HG02885 (cell line): Measurements from ENCODE around the gene SLIT2.

Experiments used
- ATAC-seq: cut with Tn5 transposase; IDR thresholded peaks from one replicate; pipeline ENCODE4 v1.9.1; 2021; ENCODE audit warnings: mild to moderate bottlenecking; ENCODE audit not compliant: unreplicated experiment, poor library complexity

The SLIT2 gene

DNA sequence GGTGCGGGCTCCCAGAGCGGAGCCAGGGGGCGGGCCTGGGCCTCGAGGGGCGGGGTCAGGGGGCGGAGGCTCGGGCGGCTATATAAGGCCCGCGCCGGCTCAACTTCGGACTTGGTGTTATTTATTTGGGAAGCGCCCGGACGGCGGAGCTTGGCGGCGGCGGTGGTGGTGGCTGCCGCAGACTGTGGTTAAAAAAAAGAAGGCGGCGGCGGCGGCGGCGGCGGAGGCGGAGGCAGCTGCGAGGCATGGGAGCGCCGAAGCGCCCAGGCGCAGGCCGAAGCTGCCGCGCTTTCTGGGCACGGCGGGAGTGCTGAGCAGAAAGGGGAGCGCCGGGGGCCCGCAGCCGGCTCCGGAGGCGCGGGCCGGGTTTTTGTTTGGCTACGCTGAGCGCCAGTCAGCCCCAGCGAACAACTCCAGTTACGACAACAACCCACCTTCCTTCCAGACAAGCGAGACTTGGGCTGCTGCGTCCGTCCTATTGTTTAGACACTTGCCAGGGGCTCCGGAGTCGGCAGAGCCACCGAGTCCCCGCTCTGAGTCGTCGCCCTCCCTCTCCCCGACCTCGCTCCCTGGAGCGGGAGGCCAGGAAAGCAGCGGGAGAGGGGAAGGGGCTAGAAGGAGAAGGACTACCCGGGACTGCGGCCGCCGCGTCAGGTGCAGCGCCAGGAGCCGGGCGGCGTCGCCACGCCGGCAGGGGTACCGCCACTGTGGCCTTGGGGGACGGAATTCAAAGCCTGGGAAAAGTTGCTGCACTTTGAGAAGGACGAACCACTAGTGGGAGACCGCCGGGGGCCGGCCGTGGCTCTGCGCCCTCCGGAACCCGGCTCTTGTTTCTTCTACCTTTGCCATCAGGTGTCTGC lies at the start of gene SLIT2:
Gene SLIT2, plus strand, starts transcription at position 110 of the 860 bp plus-strand sequence. CDS start 1,911 bp downstream, outside the sequence.
- peak; percentile 88 for ATAC-seq

- ATAC-seq = no peak
These were observed 48.2 kb upstream of the SLIT2 start for GRCh38 chr4:20203508-20203907.

GRCh38 chr4:20217521-20217920 lies 34.2 kb upstream of the SLIT2 start:
- no peak for ATAC-seq

- ATAC-seq = no peak
These were observed 33.8 kb upstream of the SLIT2 start for GRCh38 chr4:20217951-20218350.

DNA sequence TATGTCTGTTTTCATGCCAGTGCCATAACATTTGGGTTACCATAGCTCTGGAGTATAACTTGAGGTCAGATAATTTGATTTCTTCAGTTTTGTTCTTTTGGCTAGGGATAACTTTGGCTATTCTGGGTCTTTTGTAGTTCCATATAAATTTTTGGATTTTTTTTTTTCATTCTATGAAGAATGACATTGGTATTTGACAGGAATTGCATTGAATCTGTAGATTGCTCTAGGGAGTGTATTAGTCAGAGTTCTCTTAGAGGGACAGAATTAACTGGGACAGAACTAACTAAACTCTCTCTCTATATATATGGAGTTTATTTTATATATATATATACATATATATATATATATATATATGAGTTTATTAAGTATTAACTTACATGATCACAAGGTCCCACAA lies 32.2 kb upstream of the SLIT2 start:
- ATAC-seq = no peak

DNA sequence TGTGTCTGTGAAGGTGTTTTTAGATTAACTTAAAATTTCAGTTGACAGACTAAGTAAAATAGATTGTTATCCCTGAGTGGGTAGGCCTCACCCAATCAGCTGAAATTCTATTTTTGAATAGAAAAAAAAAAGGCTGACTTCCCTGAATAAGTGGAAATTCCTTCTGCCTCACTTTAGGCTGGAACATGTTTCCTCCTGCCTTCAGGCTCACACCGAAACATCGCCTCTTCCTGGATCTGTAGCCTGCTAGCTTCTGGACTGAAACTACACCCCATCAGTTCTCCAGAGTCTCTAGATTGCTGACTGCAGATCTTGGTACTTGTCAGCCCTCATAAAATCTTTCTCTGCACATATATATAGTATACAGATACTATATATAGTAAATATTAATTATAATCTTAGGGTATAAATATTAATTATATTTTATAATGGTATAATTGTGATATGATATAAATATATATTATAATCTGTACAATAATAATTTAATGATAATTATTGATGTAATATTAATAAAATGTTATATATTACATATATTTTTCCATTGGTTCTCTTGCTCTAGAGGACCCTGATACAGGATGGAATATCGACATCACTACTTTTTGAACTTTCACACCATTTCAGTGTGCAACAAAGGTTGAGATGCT lies 13.7 kb upstream of the SLIT2 start:
- no peak for ATAC-seq

DNA sequence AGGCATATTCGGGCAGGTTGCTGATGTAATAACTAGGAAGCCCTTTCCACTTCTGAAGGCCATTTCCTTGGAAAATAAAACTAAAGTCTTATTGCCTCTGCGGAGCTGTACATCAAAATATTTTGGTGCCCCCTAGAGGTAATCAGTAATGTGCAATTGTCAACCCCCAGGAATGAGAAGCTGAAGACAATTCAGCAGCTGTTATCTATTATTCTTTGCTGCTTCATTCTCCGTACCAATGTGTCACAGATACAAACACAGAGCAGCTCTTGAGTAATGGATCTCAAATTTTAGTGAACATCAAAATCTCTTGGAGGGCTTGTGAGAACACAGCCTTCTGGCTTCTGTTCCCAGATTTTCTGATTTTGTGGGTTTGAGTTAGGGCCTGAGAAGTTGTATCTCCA lies 3.5 kb upstream of the SLIT2 start:
- ATAC-seq = peak; percentile 30

DNA sequence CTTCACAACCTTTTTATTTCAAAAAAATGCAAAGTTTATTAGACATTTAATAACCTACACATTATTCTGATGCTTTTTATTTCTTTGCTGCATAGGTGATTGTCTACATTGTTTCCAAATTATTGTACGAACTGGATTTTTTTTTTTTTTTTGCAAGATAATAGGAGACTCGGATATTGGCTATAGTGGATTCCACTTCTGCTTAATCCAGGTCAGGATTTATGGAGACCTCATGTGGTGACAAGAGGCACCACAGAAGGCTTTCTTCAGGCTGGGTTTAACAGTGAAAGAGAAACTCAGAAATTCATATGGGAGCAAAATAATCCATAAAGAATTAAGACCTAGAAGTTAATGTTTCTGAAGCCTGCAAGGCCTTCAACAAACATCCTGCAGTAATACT lies 2.4 kb upstream of the SLIT2 start:
- no peak for ATAC-seq

- peak; percentile 23 for ATAC-seq
These were observed 492 bp upstream of the SLIT2 start for GRCh38 chr4:20251031-20251795.

DNA sequence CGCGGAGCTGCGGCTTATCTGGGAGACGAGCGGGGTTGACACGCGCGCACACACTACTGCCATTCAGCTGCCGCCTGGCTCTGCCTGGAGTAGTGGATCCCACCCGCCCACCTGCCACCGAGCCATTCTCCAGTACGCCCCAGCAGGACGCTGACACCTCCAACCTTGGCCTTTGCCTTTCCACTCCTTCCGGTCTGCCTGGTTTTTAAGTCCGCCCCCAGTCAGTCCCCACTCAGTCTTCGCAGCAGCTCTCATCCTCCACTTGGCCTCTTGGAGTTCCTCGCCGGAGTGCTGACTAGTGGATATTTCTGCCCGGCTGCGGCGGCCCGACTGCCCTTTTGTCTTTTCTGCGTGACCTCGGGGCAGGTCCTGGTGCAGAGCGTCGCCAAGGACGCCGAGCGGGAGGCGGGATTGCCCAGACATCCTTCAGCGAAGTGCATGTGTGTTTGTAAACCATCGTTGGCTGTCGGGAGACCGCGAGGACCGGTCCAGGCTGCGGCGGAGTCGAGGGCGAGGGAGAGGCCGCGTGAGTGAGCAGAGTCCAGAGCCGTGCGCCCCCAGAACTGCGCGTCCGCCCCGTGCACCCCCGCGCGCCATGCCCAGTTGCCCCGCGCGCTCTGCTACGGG lies 1.1 kb downstream of the SLIT2 start:
- ATAC-seq = no peak

DNA sequence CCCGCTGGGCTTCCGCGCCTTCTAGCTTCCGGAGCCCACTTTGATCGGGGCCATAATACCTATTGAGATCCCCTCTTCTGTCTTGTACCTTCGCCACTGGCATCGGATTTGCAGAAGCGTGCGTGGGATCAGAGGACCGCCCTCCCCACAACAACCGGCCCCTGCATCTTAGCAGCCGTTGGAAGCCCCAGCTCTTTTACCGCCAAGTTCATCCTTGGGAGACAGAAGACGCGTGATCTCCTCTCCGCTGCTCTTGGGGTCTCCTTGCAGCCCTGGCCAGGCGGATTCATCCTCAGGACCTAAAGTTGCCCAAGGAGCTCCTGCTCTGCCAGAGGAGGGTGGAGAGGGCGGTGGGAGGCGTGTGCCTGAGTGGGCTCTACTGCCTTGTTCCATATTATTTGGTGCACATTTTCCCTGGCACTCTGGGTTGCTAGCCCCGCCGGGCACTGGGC lies 1.6 kb downstream of the SLIT2 start:
- ATAC-seq = no peak

DNA sequence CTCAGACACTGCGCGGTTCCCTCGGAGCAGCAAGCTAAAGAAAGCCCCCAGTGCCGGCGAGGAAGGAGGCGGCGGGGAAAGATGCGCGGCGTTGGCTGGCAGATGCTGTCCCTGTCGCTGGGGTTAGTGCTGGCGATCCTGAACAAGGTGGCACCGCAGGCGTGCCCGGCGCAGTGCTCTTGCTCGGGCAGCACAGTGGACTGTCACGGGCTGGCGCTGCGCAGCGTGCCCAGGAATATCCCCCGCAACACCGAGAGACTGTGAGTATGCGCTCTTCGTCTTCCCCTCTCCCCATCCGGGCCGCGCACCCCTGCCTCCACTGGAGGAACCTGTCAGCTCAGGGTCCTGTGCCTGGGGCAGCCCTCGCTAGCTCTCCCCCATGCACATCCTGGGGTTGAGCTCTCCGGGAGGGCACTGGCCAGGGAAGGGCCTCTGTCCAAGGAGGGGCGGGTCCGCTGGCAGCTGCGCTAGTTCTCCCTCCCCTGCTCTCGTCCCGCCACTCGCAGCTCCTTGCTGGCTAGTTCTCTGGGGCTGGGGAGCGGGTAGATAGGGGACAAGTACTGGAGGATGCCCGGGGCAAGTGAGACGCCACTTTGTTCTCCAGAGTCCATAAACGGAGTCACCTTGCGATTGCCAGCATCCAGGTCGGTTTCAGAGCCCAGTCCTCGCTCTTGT lies 2.2 kb downstream of the SLIT2 start:
- ATAC-seq = no peak

- ATAC-seq = no peak
These were observed 3.0 kb downstream of the SLIT2 start for GRCh38 chr4:20254511-20255250.

GRCh38 chr4:20255251-20255586 lies 3.5 kb downstream of the SLIT2 start:
- ATAC-seq = no peak

- ATAC-seq = no peak
These were observed 4.1 kb downstream of the SLIT2 start for GRCh38 chr4:20255823-20256222.

DNA sequence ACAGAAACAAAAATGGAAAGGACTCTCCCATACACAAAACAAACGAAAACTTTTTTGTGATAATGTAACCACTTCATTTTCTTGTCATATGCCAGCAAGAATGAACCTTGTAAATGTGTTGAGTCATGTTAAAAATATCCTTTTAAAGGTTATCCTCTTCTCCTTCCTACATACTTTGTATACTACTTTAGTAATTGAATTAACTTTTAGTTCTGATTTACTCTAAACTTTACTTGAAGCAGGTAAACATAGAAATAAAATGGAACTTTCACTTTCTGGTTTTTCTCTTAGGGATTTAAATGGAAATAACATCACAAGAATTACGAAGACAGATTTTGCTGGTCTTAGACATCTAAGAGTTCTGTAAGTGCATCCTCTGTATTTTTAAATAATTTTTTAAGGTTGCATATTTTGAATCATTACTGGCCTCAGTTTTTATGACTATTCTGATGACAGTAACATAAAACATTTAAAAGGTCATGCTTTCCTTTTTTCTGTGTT lies 4.7 kb downstream of the SLIT2 start:
- ATAC-seq = no peak

DNA sequence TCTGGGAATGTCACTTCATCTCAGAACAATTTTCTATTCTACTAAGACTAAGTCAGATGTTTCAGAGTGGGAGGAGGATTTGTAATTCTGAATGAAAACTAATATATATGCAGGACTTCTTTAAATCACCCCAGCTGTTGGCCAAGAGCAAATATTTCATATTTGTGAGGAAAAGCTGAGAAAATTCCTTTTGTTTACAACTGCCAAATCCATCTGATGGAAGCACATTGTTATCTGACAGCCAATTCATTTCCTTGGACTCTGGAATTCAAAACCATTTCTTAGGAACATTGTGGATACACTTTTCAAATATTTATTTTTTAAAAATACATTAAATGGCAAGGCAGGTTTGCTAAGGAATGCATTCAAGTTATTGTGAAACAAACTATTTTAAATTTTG lies 8.0 kb downstream of the SLIT2 start:
- ATAC-seq = no peak

- no peak for ATAC-seq
These were observed 9.1 kb downstream of the SLIT2 start for GRCh38 chr4:20260821-20261220.

- ATAC-seq = no peak
These were observed 10.5 kb downstream of the SLIT2 start for GRCh38 chr4:20262221-20262620.
